DMS79 (cell line): ENCODE data around the gene SELENOI.
"Not testable (repeated sequence)": the region's sequence is repeated elsewhere in the genome, so short reads cannot be mapped to it uniquely, and the experiment has no call there.

Experiments
- DNase-seq: peaks from one replicate; lab custom pipeline; 2025; lab: John Stamatoyannopoulos, UW

SELENOI gene

GRCh38 chr2:26359886-26360473, 14.0 kb downstream of the SELENOI start:
- DNase-seq = no peak

GRCh38 chr2:26363323-26363722, 17.4 kb downstream of the SELENOI start:
- no peak for DNase-seq

DNA sequence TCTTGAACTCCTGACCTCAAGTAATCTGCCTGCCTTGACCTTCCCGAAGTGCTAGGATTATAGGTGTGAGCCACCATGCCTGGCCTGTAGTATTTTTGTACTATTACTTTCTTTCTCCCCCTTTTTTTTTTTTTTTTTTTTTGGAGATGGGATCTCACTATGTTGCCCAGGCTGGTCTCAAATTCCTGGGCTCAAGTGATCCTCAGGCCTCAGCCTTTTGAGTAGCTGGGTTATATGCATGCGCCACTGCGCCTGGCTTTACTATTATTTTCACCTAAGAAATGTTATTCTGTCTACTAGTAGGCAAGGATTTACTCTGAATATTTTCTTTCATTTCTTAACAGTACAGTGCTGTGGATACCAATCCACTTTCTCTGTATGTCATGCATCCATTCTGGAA, 18.0 kb downstream of the SELENOI start:
- DNase-seq = no peak

- no peak for DNase-seq
Measured at GRCh38 chr2:26364669-26365068, 18.7 kb downstream of the SELENOI start.

DNA sequence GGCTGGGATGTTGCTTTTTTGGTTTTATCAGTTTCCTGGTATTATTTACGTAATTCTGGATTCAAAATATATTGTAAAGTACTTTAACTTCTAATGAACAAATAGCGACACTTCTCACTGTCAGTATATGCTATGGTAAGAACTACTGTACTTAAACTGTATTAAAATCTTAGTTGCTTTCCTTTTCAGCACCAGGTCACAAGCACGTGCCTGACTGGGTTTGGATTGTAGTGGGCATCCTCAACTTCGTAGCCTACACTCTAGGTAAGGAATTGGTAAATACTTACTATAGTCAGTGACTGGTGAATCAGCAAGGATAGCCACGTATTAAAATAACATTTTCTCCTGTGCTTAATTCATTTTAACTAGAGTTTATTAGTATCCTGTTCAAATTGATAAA, 21.0 kb downstream of the SELENOI start:
- no peak for DNase-seq

- DNase-seq = not testable (repeated sequence)
Measured at GRCh38 chr2:26369664-26370063, 23.7 kb downstream of the SELENOI start.

DNA sequence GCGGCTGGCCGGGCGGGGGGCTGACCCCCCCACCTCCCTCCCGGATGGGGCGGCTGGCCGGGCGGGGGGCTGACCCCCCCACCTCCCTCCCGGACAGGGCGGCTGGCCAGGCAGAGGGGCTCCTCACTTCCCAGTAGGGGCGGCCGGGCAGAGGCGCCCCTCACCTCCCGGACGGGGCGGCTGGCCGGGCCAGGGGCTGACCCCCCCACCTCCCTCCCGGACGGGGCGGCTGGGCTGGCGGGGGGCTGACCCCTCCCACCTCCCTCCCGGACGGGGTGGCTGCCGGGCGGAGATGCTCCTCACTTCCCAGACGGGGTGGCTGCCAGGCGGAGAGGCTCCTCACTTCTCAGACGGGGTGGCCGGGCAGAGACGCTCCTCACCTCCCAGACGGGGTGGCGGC, 25.0 kb downstream of the SELENOI start:
- not testable (repeated sequence) for DNase-seq

DNA sequence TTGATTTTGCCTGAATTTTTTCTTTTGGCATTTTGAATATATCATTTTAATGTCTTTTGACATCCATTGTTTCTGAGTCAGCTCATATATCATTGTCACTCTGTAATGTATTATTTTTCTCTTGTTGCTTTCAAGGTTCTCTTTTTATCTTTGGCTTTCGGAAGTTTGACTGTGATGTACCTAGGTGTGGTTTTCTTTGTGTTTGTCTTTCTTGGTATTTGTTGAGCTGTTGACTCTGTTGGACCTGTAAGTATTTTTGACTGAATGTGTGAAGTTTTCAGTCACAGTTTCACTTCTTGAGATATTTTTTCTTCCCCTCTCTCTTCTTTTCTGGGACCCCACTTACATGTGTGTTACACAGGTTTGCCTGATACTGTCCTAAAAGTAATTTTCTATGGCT, 30.9 kb downstream of the SELENOI start:
- DNase-seq = no peak

DNA sequence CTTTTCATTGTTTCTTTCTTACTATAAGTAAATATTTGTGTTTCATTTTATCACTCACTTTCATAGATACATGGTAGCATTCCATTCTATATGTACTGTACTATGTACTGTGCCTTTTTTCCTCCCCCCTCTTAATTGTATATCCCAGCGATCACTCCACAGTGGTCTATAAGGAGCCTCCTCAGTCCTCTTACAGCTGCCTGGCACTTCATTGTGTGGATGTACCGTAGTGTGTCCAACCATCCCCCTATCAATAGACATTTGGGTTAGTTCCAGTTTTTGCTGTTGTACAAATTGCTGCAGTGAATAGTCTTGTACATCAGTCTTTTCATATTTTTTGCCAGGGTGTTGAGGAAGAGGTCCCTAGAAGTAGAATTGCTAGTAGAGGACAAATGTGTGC, 34.3 kb downstream of the SELENOI start:
- DNase-seq = no peak

DNA sequence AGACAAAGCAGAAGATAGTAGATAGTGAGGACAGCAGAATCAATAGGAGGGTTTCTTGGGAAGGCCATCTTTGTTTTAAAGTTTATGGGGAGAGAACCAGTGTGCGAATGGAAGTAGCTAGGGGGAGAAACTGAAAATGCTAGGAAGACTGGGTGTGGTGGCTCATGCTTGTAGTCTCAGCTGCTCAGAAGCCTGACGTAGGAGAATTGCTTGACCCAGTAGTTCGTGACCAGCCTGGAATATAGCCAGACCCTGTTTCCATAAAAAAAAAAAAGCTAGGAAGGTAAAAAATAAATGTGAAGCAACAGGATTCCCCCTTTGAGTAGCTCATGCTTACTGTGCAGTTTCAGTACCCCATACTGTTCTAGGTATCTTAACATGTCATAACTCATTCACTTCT, 36.6 kb downstream of the SELENOI start:
- DNase-seq = no peak

DNA sequence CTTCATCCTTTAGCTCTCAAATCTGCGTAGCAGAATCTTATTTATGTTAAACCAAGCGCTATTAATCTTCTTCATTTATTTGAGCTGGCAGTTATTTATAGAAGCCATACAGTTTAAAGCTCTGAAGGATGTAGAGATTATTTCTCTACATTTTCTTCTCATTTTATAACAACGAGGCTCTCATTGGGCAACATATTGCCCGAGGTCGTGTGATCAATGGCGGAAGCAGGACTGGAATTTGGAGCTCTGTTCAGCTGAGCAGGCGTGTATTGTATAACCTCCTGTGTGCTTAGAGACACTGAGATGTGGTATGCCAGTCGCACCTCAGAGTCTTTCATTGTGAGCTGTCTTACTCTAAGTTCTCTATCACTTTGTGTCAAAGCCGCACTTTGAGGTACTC, 38.2 kb downstream of the SELENOI start:
- DNase-seq = no peak

GRCh38 chr2:26384597-26384996, 38.7 kb downstream of the SELENOI start:
- DNase-seq = no peak

DNA sequence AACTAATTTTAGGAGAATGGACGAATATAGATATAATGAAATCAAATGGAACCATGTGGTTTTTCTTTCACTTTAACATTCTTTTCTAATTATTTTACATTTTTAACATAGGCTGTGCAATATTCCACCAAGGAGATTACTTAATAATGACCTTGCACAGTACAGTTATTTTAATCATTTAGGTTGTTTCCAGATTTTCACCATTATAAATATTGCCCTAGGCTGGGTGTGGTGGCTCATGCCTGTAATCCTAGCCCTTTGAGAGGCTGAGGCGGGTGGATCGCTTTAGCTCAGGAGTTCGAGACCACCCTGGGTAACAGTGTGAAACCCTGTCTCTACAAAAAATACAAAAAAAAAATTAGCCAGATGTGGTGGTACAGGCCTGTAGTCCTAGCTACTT, 41.2 kb downstream of the SELENOI start:
- no peak for DNase-seq

- no peak for DNase-seq
Measured at GRCh38 chr2:26394694-26395093, 48.8 kb downstream of the SELENOI start.

GRCh38 chr2:26395394-26395793, 49.5 kb downstream of the SELENOI start:
- DNase-seq = no peak

- DNase-seq = no peak
Measured at GRCh38 chr2:26396734-26397298, 50.9 kb downstream of the SELENOI start.

DNA sequence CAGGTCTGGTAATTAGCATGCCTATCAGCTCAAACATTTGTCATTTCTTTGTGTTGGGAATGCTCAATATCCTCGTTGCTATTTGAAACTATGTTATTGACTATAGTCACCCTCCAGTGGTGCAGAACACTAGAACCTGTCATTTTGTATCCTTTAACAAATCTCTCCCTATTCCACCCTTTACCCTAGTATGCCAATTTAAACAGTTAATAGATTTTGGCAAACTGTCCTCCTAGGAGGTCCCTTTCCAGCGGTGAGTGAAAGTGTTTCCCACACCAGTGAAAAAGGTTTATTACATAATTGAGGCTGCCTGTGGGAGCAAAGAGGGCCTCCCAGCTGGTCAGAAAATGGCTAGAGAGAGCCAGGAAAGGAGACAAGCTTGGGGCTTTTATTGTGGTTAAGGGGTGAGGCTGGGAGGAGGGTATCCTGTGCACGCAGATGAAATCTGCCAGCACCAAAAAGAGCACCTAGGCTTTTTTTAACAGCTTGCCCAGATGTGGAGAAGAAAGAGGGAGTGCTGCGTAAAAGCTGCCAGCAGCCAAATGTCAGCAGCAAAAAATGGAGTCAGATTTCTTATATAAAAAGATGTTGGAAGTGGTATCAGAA, 53.9 kb downstream of the SELENOI start:
- DNase-seq = peak; percentile 55

GRCh38 chr2:26400723-26401122, 54.8 kb downstream of the SELENOI start:
- DNase-seq = no peak

- DNase-seq = peak; percentile 36
Measured at GRCh38 chr2:26401739-26402541, 56.0 kb downstream of the SELENOI start, which contains the start of gene DRC1. Gene DRC1 (plus strand): TSS chr2:26401920. CDS start chr2:26401990, 70 bp downstream.

GRCh38 chr2:26407526-26407925, 61.6 kb downstream of the SELENOI start:
- DNase-seq = no peak

DNA sequence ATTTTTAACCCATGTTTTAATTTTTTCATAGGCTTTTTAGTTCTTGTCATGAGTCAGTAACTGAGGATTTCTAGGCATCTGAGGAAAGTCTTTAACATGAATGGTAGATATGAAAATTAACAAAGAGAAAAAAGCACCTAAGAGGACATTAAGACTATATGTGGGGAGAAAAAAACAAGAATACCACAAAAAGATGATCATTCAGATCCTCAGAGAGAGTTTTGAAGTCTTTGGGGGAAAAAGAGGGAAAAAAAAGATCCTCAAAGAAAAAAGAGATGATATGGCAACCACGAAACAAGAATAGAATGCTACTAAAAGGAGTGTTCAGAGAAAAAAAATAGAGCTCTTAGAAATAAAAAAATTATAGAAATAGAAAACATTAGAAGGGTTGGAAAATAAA, 63.8 kb downstream of the SELENOI start:
- no peak for DNase-seq

GRCh38 chr2:26410764-26411243, 64.9 kb downstream of the SELENOI start:
- no peak for DNase-seq

DNA sequence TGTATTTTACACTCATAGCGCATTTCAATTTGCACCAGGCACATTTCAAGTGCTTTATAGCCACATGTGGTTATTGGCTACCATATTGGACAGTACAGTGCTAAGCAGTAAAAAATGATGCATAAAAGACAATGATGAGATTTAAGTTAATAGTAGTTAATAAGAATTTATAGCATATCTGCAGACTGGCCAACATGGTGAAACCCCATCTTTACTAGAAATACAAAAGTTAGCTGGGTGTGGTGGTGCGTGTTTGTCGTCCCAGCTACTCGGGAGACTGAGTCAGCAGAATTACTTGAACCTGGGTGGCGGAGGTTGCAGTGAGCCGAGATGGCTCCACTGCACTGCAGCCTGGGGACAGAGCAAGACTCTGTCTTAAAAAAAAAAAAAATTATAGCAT, 65.5 kb downstream of the SELENOI start:
- no peak for DNase-seq
